Astrocyte (in vitro differentiated cells and primary cell): ENCODE data around the gene WDR6. TPM values are rescaled to one million over a fixed set of nuclear protein-coding genes. Genes with fewer than 3 reads are reported as not detected.

Experiments
- DNase-seq: peaks from one replicate; pipeline ENCODE4 v3.0.0-alpha.2; 2010; ENCODE audit warnings: low read depth
- FAIRE-seq: peaks from 2 replicates; lab custom pipeline; 2011; peaks lifted over from hg19 to GRCh38; lab: Jason Lieb, UNC
- H2AFZ ChIP-seq: 2 replicates; pipeline ENCODE4 v1.6.0; 2012; ENCODE audit warnings: low read depth, low read length, inconsistent platforms
- H3K27ac ChIP-seq: 2 replicates; pipeline ENCODE4 v1.5.1; 2011; ENCODE audit warnings: low read depth, low read length, inconsistent platforms
- H3K27me3 ChIP-seq: 2 replicates; pipeline ENCODE4 v1.6.0; 2011; ENCODE audit warnings: low read length, inconsistent platforms; ENCODE audit not compliant: insufficient read depth
- H3K36me3 ChIP-seq: 2 replicates; pipeline ENCODE4 v1.5.1; 2011; ENCODE audit warnings: low read length, inconsistent platforms; ENCODE audit not compliant: insufficient read depth
- H3K4me1 ChIP-seq: 2 replicates; pipeline ENCODE4 v1.5.1; 2011; ENCODE audit warnings: low read length, inconsistent platforms; ENCODE audit not compliant: insufficient read depth
- H3K4me2 ChIP-seq: 2 replicates; pipeline ENCODE4 v1.6.0; 2012; ENCODE audit warnings: low read length, inconsistent platforms
- H3K4me3 ChIP-seq: 2 replicates; pipeline ENCODE4 v1.5.1; 2011; ENCODE audit warnings: low read depth, mild to moderate bottlenecking, low read length, inconsistent platforms; ENCODE audit not compliant: insufficient read depth
- H3K79me2 ChIP-seq: 2 replicates; pipeline ENCODE4 v1.6.0; 2012; ENCODE audit warnings: mild to moderate bottlenecking, low read length, inconsistent platforms; ENCODE audit not compliant: insufficient read depth
- H3K9ac ChIP-seq: 2 replicates; pipeline ENCODE4 v1.6.0; 2012; ENCODE audit warnings: mild to moderate bottlenecking, low read length, inconsistent platforms
- H3K9me3 ChIP-seq: 2 replicates; pipeline ENCODE4 v1.5.1; 2012; ENCODE audit warnings: low read depth, mild to moderate bottlenecking, low read length, inconsistent platforms; ENCODE audit not compliant: insufficient read depth
- H4K20me1 ChIP-seq: 2 replicates; pipeline ENCODE4 v1.6.0; 2012; ENCODE audit warnings: low read length, inconsistent platforms; ENCODE audit not compliant: insufficient read depth
- H3K27ac Mint-ChIP-seq: one replicate; pipeline ENCODE4 v1.8.0; 2021; ENCODE audit warnings: mild to moderate bottlenecking, mixed read lengths; ENCODE audit not compliant: unreplicated experiment
- H3K27me3 Mint-ChIP-seq: one replicate; pipeline ENCODE4 v1.8.0; 2021; ENCODE audit warnings: low read depth, mixed read lengths; ENCODE audit not compliant: unreplicated experiment
- H3K36me3 Mint-ChIP-seq: one replicate; pipeline ENCODE4 v1.8.0; 2021; ENCODE audit warnings: low read depth, mixed read lengths; ENCODE audit not compliant: unreplicated experiment
- H3K4me1 Mint-ChIP-seq: one replicate; pipeline ENCODE4 v1.8.0; 2021; ENCODE audit warnings: low read depth, mixed read lengths; ENCODE audit not compliant: unreplicated experiment
- H3K4me3 Mint-ChIP-seq: one replicate; pipeline ENCODE4 v1.8.0; 2021; ENCODE audit warnings: mild to moderate bottlenecking, moderate library complexity, mixed read lengths; ENCODE audit not compliant: unreplicated experiment
- H3K9me3 Mint-ChIP-seq: one replicate; pipeline ENCODE4 v1.8.0; 2021; ENCODE audit warnings: mild to moderate bottlenecking, mixed read lengths; ENCODE audit not compliant: unreplicated experiment
- CTCF ChIP-seq: IDR thresholded peaks from 2 replicates; pipeline ENCODE4 v1.5.1; 2011; ENCODE audit warnings: low read depth, mild to moderate bottlenecking, inconsistent platforms, low read length, moderate library complexity; ENCODE audit not compliant: insufficient read depth
- EZH2 ChIP-seq: IDR thresholded peaks from 2 replicates; pipeline ENCODE4 v1.6.1; 2012; ENCODE audit warnings: mild to moderate bottlenecking, low read length, inconsistent platforms; ENCODE audit not compliant: insufficient read depth
- total RNA-seq: library from RNA; stranded (reverse); gene quantifications from 2 replicates; pipeline ENCODE4 v1.2.1, GENCODE V29; 2021

Gene WDR6
- total RNA-seq, 1 donor from 2014 or later = 130 TPM

DNA sequence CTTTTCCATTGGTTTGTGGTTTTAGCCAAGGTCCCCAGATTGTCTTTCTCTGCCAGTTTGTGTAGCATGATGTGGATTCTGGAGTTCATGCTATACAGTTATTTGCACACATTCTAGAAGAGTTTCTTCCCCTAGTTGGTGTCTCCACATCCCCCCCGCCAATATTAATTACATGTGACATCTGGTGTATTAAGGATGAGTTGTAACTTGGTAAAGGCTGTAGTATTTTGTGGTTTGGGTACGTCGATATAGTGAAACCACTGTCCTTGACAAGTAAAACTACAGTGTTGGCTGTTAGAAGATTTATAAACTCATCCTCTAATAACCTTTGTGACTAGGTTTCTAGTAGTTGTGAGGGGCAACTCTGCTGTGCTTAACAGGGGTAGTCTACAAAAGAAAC lies 40.8 kb upstream of the WDR6 start:
- peaks cover 9% of the 10 kb centered on the region for H3K4me1 Mint-ChIP-seq
- Histone ChIP-seq H3K9ac (no peak overlapping the region), H4K20me1 (peaks cover 18% of the 10 kb centered on the region), H2AFZ (no peak overlapping the region), H3K9me3 (no peaks in the 10 kb centered on the region), H3K4me1 (no peaks in the 10 kb centered on the region), H3K27me3 (no peaks in the 10 kb centered on the region), H3K4me3 (no peak overlapping the region), H3K4me2 (no peak overlapping the region), H3K79me2 (no peaks in the 10 kb centered on the region), H3K27ac (no peak overlapping the region), H3K36me3 (peaks cover 41% of the 10 kb centered on the region)
- TF ChIP-seq EZH2 = no peak
- TF ChIP-seq CTCF = no peak
- H3K27me3 Mint-ChIP-seq = no peaks in the 10 kb centered on the region
- peak overlapping the region; percentile 26 for H3K27ac Mint-ChIP-seq
- no peaks in the 10 kb centered on the region for H3K9me3 Mint-ChIP-seq
- DNase-seq (no peak), FAIRE-seq (no peak)
- no peak overlapping the region for H3K4me3 Mint-ChIP-seq
- H3K36me3 Mint-ChIP-seq = peaks cover 5% of the 10 kb centered on the region

- no peak overlapping the region for H2AFZ ChIP-seq
- Mint-ChIP-seq H3K4me1 (peaks cover 9% of the 10 kb centered on the region), H3K27ac (no peak overlapping the region), H3K9me3 (no peaks in the 10 kb centered on the region), H3K36me3 (peaks cover 5% of the 10 kb centered on the region), H3K27me3 (no peaks in the 10 kb centered on the region), H3K4me3 (no peak overlapping the region)
- no peak overlapping the region for H3K9ac ChIP-seq
- H3K4me3 ChIP-seq = no peak overlapping the region
- DNase-seq (no peak), FAIRE-seq (no peak)
- no peaks in the 10 kb centered on the region for H3K9me3 ChIP-seq
- peaks cover 18% of the 10 kb centered on the region for H4K20me1 ChIP-seq
- no peak overlapping the region for H3K27ac ChIP-seq
- no peaks in the 10 kb centered on the region for H3K27me3 ChIP-seq
- H3K79me2 ChIP-seq = no peaks in the 10 kb centered on the region
- H3K36me3 ChIP-seq = peaks cover 46% of the 10 kb centered on the region
- H3K4me1 ChIP-seq = no peaks in the 10 kb centered on the region
- no peak overlapping the region for H3K4me2 ChIP-seq
- no peak for TF ChIP-seq EZH2
- no peak for TF ChIP-seq CTCF
These were observed 40.3 kb upstream of the WDR6 start for GRCh38 chr3:48966876-48967361.

DNA sequence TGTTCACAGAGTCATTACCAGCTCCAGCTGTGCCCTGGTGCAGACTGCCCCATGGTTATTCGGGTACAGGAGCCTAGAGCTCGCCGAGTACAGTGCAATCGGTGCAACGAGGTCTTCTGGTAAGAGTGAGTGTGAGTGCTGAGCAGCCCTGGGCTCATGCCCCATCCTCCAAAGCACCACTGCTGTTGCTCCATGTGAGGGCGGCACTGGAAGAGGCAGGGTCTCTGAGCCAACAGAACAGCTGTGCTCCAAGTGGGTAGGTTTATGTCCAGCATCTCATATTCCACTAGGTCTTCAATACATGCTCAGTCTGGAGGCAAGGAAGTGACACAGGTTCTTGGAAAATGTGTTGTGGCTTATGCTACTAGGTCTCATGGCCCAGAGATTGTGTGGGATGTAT lies 36.6 kb upstream of the WDR6 start:
- H3K4me1 Mint-ChIP-seq = peaks cover 9% of the 10 kb centered on the region
- Histone ChIP-seq H3K4me3 (no peak overlapping the region), H4K20me1 (peaks cover 18% of the 10 kb centered on the region), H2AFZ (no peak overlapping the region), H3K27ac (no peak overlapping the region), H3K9me3 (no peaks in the 10 kb centered on the region), H3K79me2 (no peaks in the 10 kb centered on the region), H3K36me3 (peaks cover 59% of the 10 kb centered on the region), H3K4me2 (no peak overlapping the region), H3K4me1 (no peaks in the 10 kb centered on the region), H3K27me3 (no peaks in the 10 kb centered on the region), H3K9ac (no peak overlapping the region)
- peaks cover 8% of the 10 kb centered on the region for H3K36me3 Mint-ChIP-seq
- H3K27me3 Mint-ChIP-seq = no peaks in the 10 kb centered on the region
- H3K9me3 Mint-ChIP-seq = no peaks in the 10 kb centered on the region
- TF ChIP-seq CTCF = no peak
- TF ChIP-seq EZH2 = no peak
- DNase-seq (no peak), FAIRE-seq (no peak)
- no peak overlapping the region for H3K4me3 Mint-ChIP-seq
- H3K27ac Mint-ChIP-seq = peak overlapping the region; percentile 34
